SK-N-SH treated with all-trans-retinoic acid at 6 μM for 48 hours (cell line): ENCODE results near the gene EIF4EBP2.

Source experiments
- BACH2 ChIP-seq: fragments of 250-450 bp; sonication (Bioruptor Pico); IDR thresholded peaks from 2 replicates; pipeline ENCODE4 v1.9.0; 2021; ENCODE audit warnings: mild to moderate bottlenecking, borderline replicate concordance
- CREB5 ChIP-seq: fragments of 250-450 bp; sonication (Bioruptor Pico); IDR thresholded peaks from 2 replicates; pipeline ENCODE4 v1.5.1; 2020; ENCODE audit warnings: low read depth, mild to moderate bottlenecking, moderate library complexity
- PATZ1 ChIP-seq: fragments of 250-450 bp; sonication (Bioruptor Pico); IDR thresholded peaks from 2 replicates; pipeline ENCODE4 v1.8.0; 2020; ENCODE audit warnings: mild to moderate bottlenecking, moderate library complexity, borderline replicate concordance
- POU6F1 ChIP-seq: fragments of 250-450 bp; sonication (Bioruptor Pico); IDR thresholded peaks from 2 replicates; pipeline ENCODE4 v1.8.0; 2021; ENCODE audit warnings: low read depth, mild to moderate bottlenecking, moderate library complexity, borderline replicate concordance
- PPARA ChIP-seq: fragments of 250-450 bp; sonication (Bioruptor Pico); IDR thresholded peaks from 2 replicates; pipeline ENCODE4 v1.5.0; 2020; ENCODE audit warnings: mild to moderate bottlenecking, borderline replicate concordance
- RARB ChIP-seq: fragments of 250-450 bp; sonication (Bioruptor Pico); IDR thresholded peaks from 2 replicates; pipeline ENCODE4 v1.8.0; 2021; ENCODE audit warnings: mild to moderate bottlenecking, moderate library complexity
- ZFP3 ChIP-seq: fragments of 250-450 bp; sonication (Bioruptor Pico); IDR thresholded peaks from 2 replicates; pipeline ENCODE4 v1.5.0; 2020; ENCODE audit warnings: mild to moderate bottlenecking, moderate library complexity
- ZFP30 ChIP-seq: fragments of 450-650 bp; formaldehyde crosslinking; IDR thresholded peaks from 2 replicates; pipeline ENCODE4 v1.5.0; 2022; ENCODE audit warnings: mild to moderate bottlenecking, moderate library complexity
- ZNF8 ChIP-seq: fragments of 450-650 bp; formaldehyde crosslinking; IDR thresholded peaks from 2 replicates; pipeline ENCODE4 v1.5.0; 2020; ENCODE audit warnings: mild to moderate bottlenecking, moderate library complexity

GRCh38 chr10:70457759-70458305 lies 53.9 kb downstream of the EIF4EBP2 start:
- TF ChIP-seq RARB (no peak), BACH2 (CRISPR knock-in tag) (no peak), PATZ1 (CRISPR knock-in tag) (no peak), ZFP30 (CRISPR knock-in tag) (no peak), ZFP3 (CRISPR knock-in tag) (no peak), ZNF8 (CRISPR knock-in tag) (no peak), POU6F1 (no peak), CREB5 (CRISPR knock-in tag) (no peak), PPARA (CRISPR knock-in tag) (no peak)
